COLO668 (cell line): Measurements from ENCODE around the gene KIF25.
"Not testable (repeated sequence)": the region's sequence is repeated elsewhere in the genome, so short reads cannot be mapped to it uniquely, and the experiment has no call there.

Experiments
- DNase-seq: peaks from one replicate; lab custom pipeline; 2025; ENCODE audit not compliant: unreplicated experiment; lab: John Stamatoyannopoulos, UW

The KIF25 gene

GRCh38 chr6:167993831-167994230, 3.6 kb upstream of the KIF25 start:
- DNase-seq, result no peak

GRCh38 chr6:167995302-167995701, 2.2 kb upstream of the KIF25 start:
- DNase-seq, result no peak

- DNase-seq, result no peak
These were observed 1.7 kb upstream of the KIF25 start for GRCh38 chr6:167995731-167996151.

- peak; percentile 3 for DNase-seq
These were observed 859 bp upstream of the KIF25 start for GRCh38 chr6:167996424-167997199.

GRCh38 chr6:167998215-167998614, 744 bp downstream of the KIF25 start:
- DNase-seq, result no peak

GRCh38 chr6:168000198-168001028, 2.9 kb downstream of the KIF25 start:
- no peak for DNase-seq

GRCh38 chr6:168001029-168001332, 3.5 kb downstream of the KIF25 start:
- no peak for DNase-seq

- not testable (repeated sequence) for DNase-seq
These were observed 4.0 kb downstream of the KIF25 start for GRCh38 chr6:168001514-168001913.

GRCh38 chr6:168002804-168003203, 5.3 kb downstream of the KIF25 start:
- DNase-seq, result no peak

- DNase-seq, result no peak
These were observed 6.6 kb downstream of the KIF25 start for GRCh38 chr6:168004023-168004422.

- no peak for DNase-seq
These were observed 7.5 kb downstream of the KIF25 start for GRCh38 chr6:168004945-168005344.

GRCh38 chr6:168005796-168006195, 8.3 kb downstream of the KIF25 start:
- no peak for DNase-seq

GRCh38 chr6:168007592-168008338, 10.3 kb downstream of the KIF25 start:
- DNase-seq, result no peak

- DNase-seq, result no peak
These were observed 11.9 kb downstream of the KIF25 start for GRCh38 chr6:168009331-168009730.

GRCh38 chr6:168011291-168011690, 13.8 kb downstream of the KIF25 start:
- DNase-seq, result no peak

GRCh38 chr6:168012431-168013249, 15.2 kb downstream of the KIF25 start:
- DNase-seq, result no peak

GRCh38 chr6:168013250-168013915, 15.9 kb downstream of the KIF25 start:
- DNase-seq, result no peak

GRCh38 chr6:168014428-168014827, 17.0 kb downstream of the KIF25 start:
- no peak for DNase-seq

GRCh38 chr6:168015009-168015408, 17.5 kb downstream of the KIF25 start:
- DNase-seq, result no peak

GRCh38 chr6:168015482-168016175, 18.2 kb downstream of the KIF25 start:
- DNase-seq, result no peak
